PC-3 (cell line): Measurements from ENCODE around the gene KRTAP10-2. TPM values are rescaled to one million over a fixed set of nuclear protein-coding genes. Genes with fewer than 3 reads are reported as not detected.
"Not testable (repeated sequence)": the region's sequence is repeated elsewhere in the genome, so short reads cannot be mapped to it uniquely, and the experiment has no call there.

Source experiments
- ATAC-seq: fragments of 200-7000 bp; cut with Tn5 transposase; 2 replicates; pipeline ENCODE4 v1.9.1; 2020; ENCODE audit warnings: mild to moderate bottlenecking, moderate library complexity
- BruUV-seq: library from RNA; stranded (reverse); fragments of 400-500 nt; replicated peaks from 2 replicates; lab custom pipeline; 2021; lab: Mats Ljungman, UMichigan
- CTCF ChIA-PET: fragments of 300-600 bp; sonication (Branson Sonifier 250); formaldehyde crosslinking; loops from one replicate; lab custom pipeline; 2022; ENCODE audit warnings: antibody characterized with exemption; lab: Charles Lee
- POLR2A ChIA-PET: fragments of 300-600 bp; sonication (Branson Sonifier 250); formaldehyde crosslinking; loops from one replicate; lab custom pipeline; 2022; ENCODE audit warnings: antibody characterized with exemption; ENCODE audit not compliant: unreplicated experiment; lab: Charles Lee
- DNase-seq: peaks from one replicate; pipeline ENCODE4 v3.0.0-alpha.2; 2015
- H2AFZ ChIP-seq: fragments of 300-600 bp; sonication (generic); 2 replicates; pipeline ENCODE4 v1.6.0; 2016; ENCODE audit warnings: antibody characterized with exemption, low read length
- H3F3A ChIP-seq: fragments of 300-600 bp; sonication (generic); one replicate; pipeline ENCODE4 v1.6.0; 2017; ENCODE audit warnings: antibody characterized with exemption, low read length, control low read depth, mild to moderate bottlenecking; ENCODE audit not compliant: unreplicated experiment
- H3K27ac ChIP-seq: fragments of 300-600 bp; sonication (generic); 2 replicates; pipeline ENCODE4 v1.5.1; 2016; ENCODE audit warnings: mild to moderate bottlenecking, low read length
- H3K27me3 ChIP-seq: fragments of 300-600 bp; sonication (generic); 2 replicates; pipeline ENCODE4 v1.6.1; 2016; ENCODE audit warnings: low read length, mixed read lengths
- H3K36me3 ChIP-seq: fragments of 300-600 bp; sonication (generic); 2 replicates; pipeline ENCODE4 v1.6.1; 2016; ENCODE audit warnings: low read depth, mixed run types, low read length, mixed read lengths
- H3K4me1 ChIP-seq: fragments of 300-600 bp; sonication (generic); 2 replicates; pipeline ENCODE4 v1.5.1; 2016; ENCODE audit warnings: low read length; ENCODE audit not compliant: insufficient read depth
- H3K4me2 ChIP-seq: fragments of 300-600 bp; sonication (generic); 2 replicates; pipeline ENCODE4 v1.6.0; 2016; ENCODE audit warnings: low read length
- H3K4me3 ChIP-seq: fragments of 300-600 bp; sonication (generic); 2 replicates; pipeline ENCODE4 v1.5.1; 2016; ENCODE audit warnings: mild to moderate bottlenecking, low read length, mixed read lengths
- H3K79me2 ChIP-seq: fragments of 300-600 bp; sonication (generic); 2 replicates; pipeline ENCODE4 v1.6.1; 2017; ENCODE audit warnings: low read length, mixed read lengths
- H3K9ac ChIP-seq: fragments of 300-600 bp; sonication (generic); 2 replicates; pipeline ENCODE4 v1.6.0; 2016; ENCODE audit warnings: mild to moderate bottlenecking, low read length
- H3K9me2 ChIP-seq: fragments of 300-600 bp; sonication (generic); replicated peaks from 2 replicates; pipeline ENCODE4 v1.6.1; 2016; ENCODE audit warnings: mixed run types, low read length, mixed read lengths
- H3K9me3 ChIP-seq: fragments of 300-600 bp; sonication (generic); 2 replicates; pipeline ENCODE4 v1.6.1; 2016; ENCODE audit warnings: low read length, mixed read lengths
- H4K20me1 ChIP-seq: fragments of 300-600 bp; sonication (generic); 2 replicates; pipeline ENCODE4 v1.6.1; 2016; ENCODE audit warnings: low read length, mixed read lengths
- CTCF ChIP-seq: fragments of 300-600 bp; sonication (generic); conservative IDR thresholded peaks from 2 replicates; pipeline ENCODE4 v1.5.1; 2017; ENCODE audit warnings: antibody characterized with exemption, low read depth, mild to moderate bottlenecking, low read length
- EZH2 ChIP-seq: fragments of 300-600 bp; sonication (generic); IDR thresholded peaks from one replicate; pipeline ENCODE4 v1.6.1; 2017; ENCODE audit warnings: antibody characterized with exemption, mild to moderate bottlenecking, low read length; ENCODE audit not compliant: unreplicated experiment
- EZH2phosphoT487 ChIP-seq: fragments of 300-600 bp; sonication (generic); IDR thresholded peaks from 2 replicates; pipeline ENCODE4 v1.6.1; 2018; ENCODE audit warnings: mild to moderate bottlenecking, antibody characterized with exemption, low read length, borderline replicate concordance
- intact Hi-C: fragments of 100-400 bp; cut with micrococcal nuclease; formaldehyde crosslinking; loops from 2 replicates; pipeline ENCODE4 v1.9.0; 2023
- total RNA-seq: library from RNA; depleted of rRNA; stranded (reverse); fragments of >200 nt; gene quantifications from 2 replicates; pipeline ENCODE4 v1.2.3, GENCODE V29; 2014

The KRTAP10-2 gene
- total RNA-seq, 1 experiment from 2014 or later = not detected

GRCh38 chr21:44505673-44506278, 45.5 kb downstream of the KRTAP10-2 start:
- H2AFZ ChIP-seq = peak overlapping the region; percentile 30; the same call in 1 of the 2 replicates
- H4K20me1 ChIP-seq = no peaks in the 10 kb centered on the region
- no peak overlapping the region for H3K27ac ChIP-seq
- no peak overlapping the region for H3K4me3 ChIP-seq
- H3K9me3 ChIP-seq = no peaks in the 10 kb centered on the region
- no peak for TF ChIP-seq EZH2phosphoT487
- BruUV-seq = no TSS peak
- H3K27me3 ChIP-seq = no peaks in the 10 kb centered on the region
- intact Hi-C loops = no loop called here
- CTCF ChIA-PET = no interaction called here
- peaks cover 7% of the 10 kb centered on the region; the same call in 1 of the 2 replicates for H3K4me1 ChIP-seq
- no peaks in the 10 kb centered on the region for H3K79me2 ChIP-seq
- H3K9me2 ChIP-seq = no peaks in the 10 kb centered on the region
- DNase-seq = peak; percentile 19
- POLR2A ChIA-PET = no interaction called here
- no peak overlapping the region for H3K9ac ChIP-seq
- H3K4me2 ChIP-seq = no peak overlapping the region
- no peaks in the 10 kb centered on the region for H3F3A ChIP-seq
- H3K36me3 ChIP-seq = no peaks in the 10 kb centered on the region
- no peak for ATAC-seq

GRCh38 chr21:44503901-44504399, 47.4 kb downstream of the KRTAP10-2 start:
- Histone ChIP-seq H3K27ac (no peak overlapping the region), H3K4me1 (no peaks in the 10 kb centered on the region), H3K9ac (no peak overlapping the region), H2AFZ (no peak overlapping the region), H4K20me1 (no peaks in the 10 kb centered on the region), H3K9me3 (no peaks in the 10 kb centered on the region), H3K36me3 (no peaks in the 10 kb centered on the region), H3K4me3 (no peak overlapping the region), H3F3A (no peaks in the 10 kb centered on the region), H3K4me2 (no peak overlapping the region), H3K27me3 (peaks cover 5% of the 10 kb centered on the region; the same call in 1 of the 2 replicates), H3K79me2 (no peaks in the 10 kb centered on the region), H3K9me2 (no peaks in the 10 kb centered on the region)
- no peak for DNase-seq
- TF ChIP-seq EZH2phosphoT487 (no peak), CTCF (no peak), EZH2 (no peak)
- intact Hi-C loops = no loop called here
- no TSS peak for BruUV-seq
- ChIA-PET CTCF (no interaction called here), POLR2A (no interaction called here)
- no peak for ATAC-seq

- H3K4me2 ChIP-seq, BruUV-seq, H3K4me1 ChIP-seq, intact Hi-C loops, POLR2A ChIA-PET, CTCF ChIA-PET, H3K27ac ChIP-seq, DNase-seq, H3K9ac ChIP-seq, H3F3A ChIP-seq, H3K9me3 ChIP-seq, H3K4me3 ChIP-seq, H3K36me3 ChIP-seq, H2AFZ ChIP-seq, H4K20me1 ChIP-seq, H3K9me2 ChIP-seq, ATAC-seq, H3K79me2 ChIP-seq: not testable (repeated sequence)
- peaks cover 11% of the 10 kb centered on the region; the same call in 1 of the 2 replicates for H3K27me3 ChIP-seq
Observed at GRCh38 chr21:44503006-44503889, 48.1 kb downstream of the KRTAP10-2 start.
